CD4-positive, alpha-beta T cell treated with Interferon gamma for 1 hour (primary cell): ENCODE data around the gene SMOC2.

Experiments
- DNase-seq: peaks from one replicate; pipeline ENCODE4 v3.0.0-alpha.2; 2020

SMOC2 gene

GRCh38 chr6:168415993-168416530 is 24.9 kb upstream of the SMOC2 start:
- no peak for DNase-seq

GRCh38 chr6:168416531-168416930 is 24.5 kb upstream of the SMOC2 start:
- no peak for DNase-seq

DNA sequence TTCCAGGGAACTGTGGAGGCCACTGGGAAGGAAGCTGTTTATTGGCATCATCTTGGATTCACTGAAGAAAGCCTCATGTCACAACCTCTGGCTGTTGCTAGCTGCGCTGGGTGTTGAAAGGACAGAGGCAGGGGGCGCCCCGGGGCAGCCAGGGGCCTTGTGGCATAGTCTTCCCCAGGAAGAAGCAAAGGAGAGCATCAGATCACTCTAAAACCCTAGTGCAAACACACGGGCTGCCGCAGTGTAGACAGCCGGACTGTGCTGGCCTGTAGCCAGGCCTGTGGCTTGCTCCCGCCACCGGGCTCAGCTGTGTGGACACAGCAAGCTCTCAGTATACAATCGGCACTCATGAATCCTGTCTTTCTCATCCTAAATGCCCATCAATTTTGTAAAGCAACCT is 23.8 kb upstream of the SMOC2 start:
- DNase-seq, result no peak

- DNase-seq, result no peak
Measured at GRCh38 chr6:168417679-168418557, 23.1 kb upstream of the SMOC2 start.

DNA sequence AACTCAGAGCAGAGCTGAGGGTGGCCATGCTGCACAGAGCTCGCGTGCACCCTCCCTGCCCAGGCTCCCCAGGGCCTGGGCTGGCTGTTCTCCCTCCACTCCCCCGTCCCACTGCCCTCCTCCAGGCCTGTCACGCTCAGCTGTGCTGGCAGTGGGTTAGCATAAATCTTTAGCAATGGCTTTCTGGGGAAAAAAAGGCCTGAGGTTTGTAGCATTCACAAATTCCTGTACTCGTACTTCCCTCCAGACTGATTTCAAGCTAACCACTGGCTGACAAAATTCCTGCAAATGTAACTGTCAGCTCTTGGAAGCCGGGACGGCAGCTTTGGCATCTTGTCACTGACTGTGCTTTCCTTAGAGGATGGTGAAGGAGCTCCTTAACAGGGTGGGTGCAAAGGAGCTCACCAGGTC is 22.3 kb upstream of the SMOC2 start:
- no peak for DNase-seq

- DNase-seq, result no peak
Measured at GRCh38 chr6:168419569-168419968, 21.4 kb upstream of the SMOC2 start.

GRCh38 chr6:168420084-168420483 is 20.9 kb upstream of the SMOC2 start:
- DNase-seq, result no peak

DNA sequence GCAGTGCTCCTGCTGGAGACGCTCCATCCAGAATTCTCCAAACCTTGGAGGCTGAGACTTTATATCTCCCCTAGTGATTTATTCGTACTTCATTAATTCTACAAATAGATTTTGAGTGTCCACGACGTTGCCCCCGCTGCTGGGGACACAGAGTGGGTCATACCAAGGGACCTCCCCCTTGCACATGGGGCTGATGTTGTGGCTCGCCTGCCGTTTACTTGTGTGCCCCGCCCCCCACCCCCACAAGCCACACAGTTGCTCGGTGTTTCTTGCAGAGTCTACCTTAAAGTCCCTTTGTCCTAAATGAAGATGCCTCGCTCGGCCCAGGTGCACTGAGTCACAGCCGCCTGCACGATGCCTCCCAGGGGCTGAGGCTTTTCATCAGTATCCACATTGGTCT is 20.3 kb upstream of the SMOC2 start:
- no peak for DNase-seq

DNA sequence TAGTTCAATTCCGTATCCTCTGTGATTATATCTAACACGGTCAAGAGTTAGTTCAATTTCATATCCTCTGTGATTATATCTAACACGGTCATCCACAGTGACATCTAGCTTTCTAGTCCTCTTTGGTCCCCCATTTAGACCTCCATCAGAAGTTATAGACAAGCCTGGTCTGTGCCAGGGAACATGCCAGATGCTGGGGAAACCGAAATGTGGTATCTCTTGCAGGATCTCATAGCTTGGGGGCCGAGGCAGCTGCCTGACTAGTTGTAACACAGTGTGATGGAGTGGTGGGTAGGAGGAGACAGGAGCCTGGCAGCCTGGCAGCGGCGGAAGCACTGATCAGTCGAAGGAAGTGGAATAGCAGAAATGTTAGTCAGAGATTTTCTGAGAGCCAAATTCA is 13.8 kb upstream of the SMOC2 start:
- DNase-seq, result no peak

GRCh38 chr6:168428052-168428826 is 12.7 kb upstream of the SMOC2 start:
- DNase-seq, result no peak

DNA sequence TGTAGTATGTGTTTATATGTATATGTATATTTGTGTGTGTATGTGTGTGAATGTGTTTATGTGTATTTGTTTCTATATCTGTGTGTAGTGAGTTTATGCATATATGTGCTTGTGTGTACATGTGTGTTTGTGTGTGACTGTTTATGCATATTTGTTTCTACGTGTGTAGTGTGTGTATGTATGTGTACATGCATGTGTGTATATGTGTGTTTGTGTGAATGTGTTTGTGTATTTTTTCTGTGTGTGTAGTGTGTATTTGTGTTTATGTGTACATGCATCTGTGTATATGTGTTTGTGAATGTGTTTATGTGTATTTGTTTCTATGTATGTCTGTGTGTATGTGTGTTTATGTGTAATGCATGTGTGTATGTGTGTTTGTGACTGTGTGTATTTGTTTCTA is 12.1 kb upstream of the SMOC2 start:
- DNase-seq, result no peak

GRCh38 chr6:168432196-168432595 is 8.8 kb upstream of the SMOC2 start:
- DNase-seq, result no peak

DNA sequence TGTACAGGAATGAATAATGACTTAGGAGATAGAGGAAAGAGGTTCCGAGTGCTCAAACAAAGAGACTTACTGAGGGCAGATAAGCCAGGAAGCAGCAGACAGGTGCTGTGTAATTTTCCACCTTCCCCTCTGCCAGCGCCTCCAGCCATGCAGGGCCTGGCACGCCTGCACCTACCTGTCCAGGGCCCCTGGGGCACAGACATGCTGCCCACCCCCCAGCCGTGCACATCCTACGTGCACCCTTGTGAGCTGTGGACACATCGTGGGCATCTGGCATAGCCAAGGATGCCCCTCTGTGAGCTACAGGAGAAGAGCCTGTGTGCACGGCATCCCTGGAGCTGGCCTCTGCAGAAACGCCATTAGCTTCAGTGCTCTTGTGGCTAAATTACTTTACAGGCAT is 7.1 kb upstream of the SMOC2 start:
- no peak for DNase-seq

GRCh38 chr6:168434505-168434904 is 6.5 kb upstream of the SMOC2 start:
- no peak for DNase-seq

DNA sequence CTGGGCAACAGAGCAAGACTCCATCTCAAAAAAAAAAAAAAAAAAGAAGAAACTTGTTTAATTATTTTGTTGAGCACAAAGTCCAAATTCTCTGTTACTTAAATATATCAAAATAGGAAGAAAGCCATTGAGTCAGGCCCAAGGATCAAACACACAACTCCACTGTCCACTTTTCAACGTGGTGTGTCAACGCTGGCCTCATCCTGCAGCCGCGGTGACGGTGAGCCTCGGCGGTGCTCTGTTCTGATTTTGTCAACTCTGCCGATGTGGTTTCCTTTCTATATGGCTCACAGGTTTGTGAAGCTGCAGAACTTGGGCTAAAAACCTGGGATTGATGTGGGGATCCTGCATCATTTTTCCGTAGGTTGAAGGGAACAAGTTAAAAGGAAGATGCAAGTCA is 3.2 kb upstream of the SMOC2 start:
- DNase-seq, result no peak

DNA sequence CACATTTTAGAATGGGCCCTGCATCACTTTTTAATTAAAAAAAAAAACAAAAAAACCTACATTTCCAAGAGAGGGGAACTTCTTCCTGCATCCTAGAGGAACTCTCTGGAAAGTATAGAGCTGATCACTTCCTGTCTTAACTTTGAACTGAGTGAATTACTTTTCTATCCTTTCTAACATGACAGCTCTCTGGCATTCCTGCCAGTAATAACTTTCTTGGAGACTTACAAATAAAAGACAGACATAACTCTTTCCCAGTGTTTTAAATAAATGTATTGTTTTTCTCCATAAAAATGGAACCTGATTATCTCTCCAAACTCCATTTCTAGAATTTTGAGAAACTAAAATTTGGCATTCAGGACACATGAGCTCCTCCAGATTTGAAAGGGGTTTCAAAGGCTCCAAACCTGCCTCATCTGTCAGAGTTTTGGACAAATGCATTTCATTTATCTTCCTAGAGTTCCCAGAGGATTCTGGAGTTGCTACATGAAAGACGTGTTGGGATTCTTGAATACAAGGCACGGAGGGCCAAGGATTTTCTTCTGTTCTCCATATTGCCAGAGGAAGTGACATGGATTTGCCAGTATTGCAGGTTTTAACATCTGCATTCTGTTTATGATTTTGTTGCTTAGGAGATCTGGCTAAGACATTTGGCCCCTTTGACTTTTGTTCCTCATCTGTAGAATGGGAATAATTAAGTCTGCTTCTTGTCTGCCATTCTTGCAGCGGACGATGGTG is 2.0 kb upstream of the SMOC2 start:
- no peak for DNase-seq

DNA sequence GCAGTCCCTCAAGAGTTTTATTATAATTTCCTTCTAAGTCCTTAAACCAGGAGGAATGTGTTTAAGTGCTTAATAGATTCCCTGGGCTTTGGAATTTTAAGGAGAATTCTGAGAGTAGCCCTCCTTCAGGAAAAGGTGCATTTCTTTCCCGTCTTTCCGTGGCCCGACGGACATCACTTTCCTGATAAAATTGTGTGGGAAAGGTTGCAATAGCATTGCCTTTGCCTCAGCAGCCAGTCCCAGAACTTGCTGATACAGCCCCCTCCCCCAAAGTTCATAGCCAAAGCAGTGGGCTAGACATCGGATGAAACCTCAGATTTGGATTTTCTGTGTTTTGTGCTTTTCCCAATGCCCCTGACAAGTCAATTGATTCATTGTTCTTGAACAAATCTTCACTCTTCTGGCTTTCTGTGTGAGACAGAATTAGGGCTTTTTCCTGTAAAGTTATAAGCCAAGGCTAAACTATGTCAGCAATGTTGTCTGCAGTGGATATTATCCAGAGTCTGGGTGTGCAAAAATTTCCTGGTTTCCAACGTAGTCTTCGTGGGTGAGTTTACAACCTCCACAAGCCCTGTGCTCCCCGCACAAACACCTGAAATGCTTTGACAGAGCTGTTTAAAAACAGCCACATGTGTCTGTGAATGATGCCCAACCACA is 1.1 kb upstream of the SMOC2 start:
- no peak for DNase-seq

DNA sequence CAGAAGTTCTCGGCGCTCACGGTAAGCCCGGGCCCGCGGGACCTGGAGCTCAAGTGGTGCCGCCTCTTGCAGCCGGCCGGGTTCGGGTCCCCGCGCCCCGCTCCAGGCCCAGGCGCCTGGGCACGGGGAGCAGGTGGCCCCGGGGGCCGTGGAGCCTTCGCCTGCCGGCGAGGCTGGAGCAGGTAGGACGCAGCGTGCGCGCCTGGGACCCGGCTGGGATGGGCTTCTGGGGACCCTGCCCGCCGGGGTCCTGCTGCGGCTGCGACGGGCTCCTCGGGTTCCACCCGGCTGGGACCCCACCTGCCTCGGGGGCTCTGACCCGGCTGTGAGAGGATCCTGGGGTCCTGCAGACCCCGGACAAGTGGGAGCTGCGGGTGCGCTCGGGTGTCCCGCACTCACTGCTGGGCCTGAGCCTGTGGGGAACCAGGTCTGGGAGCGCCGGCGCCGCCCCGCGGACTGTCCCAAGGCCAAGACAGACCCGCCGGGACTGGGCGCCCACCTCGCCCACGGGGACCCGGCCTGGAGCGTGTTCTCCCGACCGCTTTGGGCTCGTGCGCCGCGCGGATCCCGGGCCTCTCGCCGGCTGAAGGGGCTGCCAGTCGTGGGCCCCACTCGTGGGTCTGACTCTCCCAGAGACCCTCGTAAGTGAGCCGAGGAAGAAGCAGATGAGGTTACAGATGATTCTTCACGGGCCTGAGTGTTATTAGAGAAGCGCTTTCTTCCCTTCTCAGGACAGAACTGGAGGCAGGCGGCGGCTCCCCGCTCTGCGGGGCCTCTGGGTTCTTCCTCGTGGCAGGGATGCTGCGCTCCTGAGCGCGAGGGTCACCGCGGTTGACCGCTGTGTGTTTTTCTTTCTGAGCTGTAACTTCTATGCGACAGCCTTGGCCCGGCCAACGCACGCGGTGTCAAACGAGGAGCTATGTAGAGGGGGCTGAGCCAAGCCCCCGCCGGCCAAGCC is 729 bp downstream of the SMOC2 start:
- no peak for DNase-seq

DNA sequence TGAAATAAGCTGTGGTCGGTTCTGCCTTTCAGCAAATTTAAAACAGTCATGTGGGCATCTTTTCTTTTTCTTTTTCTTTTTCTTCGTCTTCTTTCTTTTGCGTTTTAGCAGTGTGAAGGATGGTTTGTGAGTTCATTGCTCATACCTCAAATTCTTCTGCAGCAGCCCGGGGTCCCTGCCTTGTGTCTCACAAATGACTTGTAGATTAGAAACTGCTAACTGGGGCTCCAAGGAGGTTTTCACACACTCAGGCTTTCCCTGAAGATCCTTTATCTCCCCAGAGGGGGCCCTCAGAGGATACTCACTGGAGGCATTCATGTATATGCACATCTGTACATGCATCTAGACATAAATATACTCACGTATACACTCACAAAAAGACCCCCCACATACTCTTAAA is 1.7 kb downstream of the SMOC2 start:
- DNase-seq, result no peak

DNA sequence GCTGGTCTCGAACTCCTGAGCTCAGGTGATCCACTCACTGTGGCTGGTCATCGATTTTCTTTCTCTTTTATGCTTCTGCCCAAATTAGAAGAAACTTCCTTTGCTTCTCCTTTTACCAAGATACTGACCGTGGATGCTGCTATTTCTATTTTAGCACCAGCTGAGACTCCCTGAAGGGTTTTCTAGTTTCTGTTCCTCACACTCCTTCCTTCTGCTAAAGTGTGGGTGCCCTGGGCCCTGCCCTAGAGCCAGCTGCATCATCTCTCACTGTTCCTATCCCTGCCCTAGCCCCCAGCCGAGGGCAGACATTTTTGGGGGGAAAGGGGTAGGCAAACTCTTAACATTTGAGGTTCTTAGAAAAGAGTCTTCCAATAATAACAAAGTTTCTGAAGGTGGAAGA is 6.3 kb downstream of the SMOC2 start:
- DNase-seq, result no peak

- DNase-seq, result no peak
Measured at GRCh38 chr6:168447700-168448099, 6.7 kb downstream of the SMOC2 start.
